ENCODE data around the gene POU4F3. TPM values are rescaled to one million over a fixed set of nuclear protein-coding genes. Genes with fewer than 3 reads are reported as not detected.

The POU4F3 gene
- total and polyA plus RNA-seq, 2 donors from 2014 or later: 0.13 TPM; not detected in 1

- DNase-seq (no peak), FAIRE-seq (no peak)
- Histone ChIP-seq H3K27ac (ENCODE audit: low read depth in 2 of 2, low read length in 2 of 2) (no peak overlapping the region), H3K4me1 (ENCODE audit: control insufficient read depth in 2 of 3, insufficient read depth in 2 of 3, low read depth in 1 of 3, low read length in 3 of 3) (no peaks in the 10 kb centered on the region), H3K9me3 (ENCODE audit: control insufficient read depth in 2 of 3, insufficient read depth in 1 of 3, low read length in 3 of 3) (peaks cover 0 to 2% (median 0%) of the 10 kb centered on the region in 3 donors), H3K27me3 (ENCODE audit: control insufficient read depth, insufficient read depth, low read length) (no peaks in the 10 kb centered on the region), H3K4me3 (ENCODE audit: low read length in 3 of 3) (no peak overlapping the region), H3K9ac (ENCODE audit: low read length in 3 of 3) (no peak overlapping the region), H3K36me3 (ENCODE audit: control insufficient read depth in 2 of 3, insufficient read depth in 3 of 3, low read length in 3 of 3) (no peaks in the 10 kb centered on the region)
- no peak for TF ChIP-seq CTCF (IDR thresholded peaks at IDR 0.05; ENCODE audit: borderline replicate concordance, extremely low read depth, insufficient read depth)
- intact Hi-C loops (cut with DNase I): no loop called here
Measured at GRCh38 chr5:146388386-146388785, 49.7 kb downstream of the POU4F3 start.

GRCh38 chr5:146390469-146390868 is 51.8 kb downstream of the POU4F3 start:
- H3K9ac ChIP-seq (ENCODE audit: low read length in 3 of 3): no peak overlapping the region
- H3K27ac ChIP-seq (ENCODE audit: low read depth in 2 of 2, low read length in 2 of 2): no peak overlapping the region
- H3K4me1 ChIP-seq (ENCODE audit: control insufficient read depth in 2 of 3, insufficient read depth in 2 of 3, low read depth in 1 of 3, low read length in 3 of 3): no peaks in the 10 kb centered on the region
- no peak for TF ChIP-seq CTCF (IDR thresholded peaks at IDR 0.05; ENCODE audit: borderline replicate concordance, extremely low read depth, insufficient read depth)
- no peaks in the 10 kb centered on the region for H3K36me3 ChIP-seq (ENCODE audit: control insufficient read depth in 2 of 3, insufficient read depth in 3 of 3, low read length in 3 of 3)
- no peak overlapping the region for H3K4me3 ChIP-seq (ENCODE audit: low read length in 3 of 3)
- FAIRE-seq (no peak), DNase-seq (no peak)
- intact Hi-C loops (cut with DNase I): no loop called here
- H3K27me3 ChIP-seq (ENCODE audit: control insufficient read depth, insufficient read depth, low read length): no peaks in the 10 kb centered on the region
- peaks cover 0 to 2% (median 0%) of the 10 kb centered on the region in 3 donors for H3K9me3 ChIP-seq (ENCODE audit: control insufficient read depth in 2 of 3, insufficient read depth in 1 of 3, low read length in 3 of 3)

Other genes with a start within 250 kb of the POU4F3 start
- gene PLAC8L1, start 233.3 kb upstream of the POU4F3 start, total RNA-seq: not detected
- not detected for gene PLAC8L1, start 233.3 kb upstream of the POU4F3 start, polyA plus RNA-seq (ENCODE audit: insufficient read depth, low read depth, low replicate concordance)
- 87.6 TPM for gene LARS1, start 156.2 kb upstream of the POU4F3 start, total RNA-seq
- gene LARS1, start 156.2 kb upstream of the POU4F3 start, polyA plus RNA-seq (ENCODE audit: insufficient read depth, low read depth, low replicate concordance): 36.9 TPM
- 19.0 TPM for gene RBM27, start 135.2 kb upstream of the POU4F3 start, total RNA-seq
- gene RBM27, start 135.2 kb upstream of the POU4F3 start, polyA plus RNA-seq (ENCODE audit: insufficient read depth, low read depth, low replicate concordance): 4.9 TPM
- gene TCERG1, start 108.5 kb downstream of the POU4F3 start, total RNA-seq: 48.6 TPM
- 16.7 TPM for gene TCERG1, start 108.5 kb downstream of the POU4F3 start, polyA plus RNA-seq (ENCODE audit: insufficient read depth, low read depth, low replicate concordance)
- gene GPR151, start 177.4 kb downstream of the POU4F3 start, total RNA-seq: not detected
- gene GPR151, start 177.4 kb downstream of the POU4F3 start, polyA plus RNA-seq (ENCODE audit: insufficient read depth, low read depth, low replicate concordance): not detected

Data from kidney (tissue), 14 donors.